ENCODE measurements around the gene ELOVL3.

DNA sequence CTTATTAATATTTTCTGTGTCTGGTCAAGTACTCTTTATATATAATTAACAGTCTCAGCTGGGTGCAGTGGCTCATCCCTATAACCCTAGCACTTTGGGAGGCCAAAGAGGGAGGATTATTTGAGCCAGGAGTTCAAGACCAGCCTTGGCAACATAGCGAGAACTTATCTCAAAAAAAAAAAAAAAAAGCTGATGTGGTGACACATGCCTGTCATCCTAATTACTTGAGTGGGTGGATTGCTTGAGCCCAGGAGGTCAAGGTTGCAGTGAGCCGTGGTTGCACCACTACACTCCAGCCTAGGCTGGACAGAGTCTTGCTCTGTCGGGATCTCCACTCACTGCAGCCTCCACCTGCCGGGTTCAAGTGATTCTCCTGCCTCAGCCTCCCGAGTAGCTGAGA lies 6.7 kb upstream of the ELOVL3 start:
- TF ChIP-seq, protein P1, sequence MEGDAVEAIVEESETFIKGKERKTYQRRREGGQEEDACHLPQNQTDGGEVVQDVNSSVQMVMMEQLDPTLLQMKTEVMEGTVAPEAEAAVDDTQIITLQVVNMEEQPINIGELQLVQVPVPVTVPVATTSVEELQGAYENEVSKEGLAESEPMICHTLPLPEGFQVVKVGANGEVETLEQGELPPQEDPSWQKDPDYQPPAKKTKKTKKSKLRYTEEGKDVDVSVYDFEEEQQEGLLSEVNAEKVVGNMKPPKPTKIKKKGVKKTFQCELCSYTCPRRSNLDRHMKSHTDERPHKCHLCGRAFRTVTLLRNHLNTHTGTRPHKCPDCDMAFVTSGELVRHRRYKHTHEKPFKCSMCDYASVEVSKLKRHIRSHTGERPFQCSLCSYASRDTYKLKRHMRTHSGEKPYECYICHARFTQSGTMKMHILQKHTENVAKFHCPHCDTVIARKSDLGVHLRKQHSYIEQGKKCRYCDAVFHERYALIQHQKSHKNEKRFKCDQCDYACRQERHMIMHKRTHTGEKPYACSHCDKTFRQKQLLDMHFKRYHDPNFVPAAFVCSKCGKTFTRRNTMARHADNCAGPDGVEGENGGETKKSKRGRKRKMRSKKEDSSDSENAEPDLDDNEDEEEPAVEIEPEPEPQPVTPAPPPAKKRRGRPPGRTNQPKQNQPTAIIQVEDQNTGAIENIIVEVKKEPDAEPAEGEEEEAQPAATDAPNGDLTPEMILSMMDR (conservative IDR thresholded peaks at IDR 0.05): no peak
- TF ChIP-seq EZH2 (IDR thresholded peaks at IDR 0.05; ENCODE audit: low read depth): no peak

Measured in PC-9 (cell line).